HL-60 (cell line): ENCODE results near the gene MOK.

Experiments
- DNase-seq, 2 experiments: peaks; one replicate each; pipeline ENCODE4 v3.0.0-alpha.2; 2010 to 2020; ENCODE audit warnings: low read depth in 1 of 2, low spot score in 1 of 2
- H3K27ac ChIP-seq: fragments of 250-450 bp; sonication (Bioruptor Pico); replicated peaks from 2 replicates; pipeline ENCODE4 v1.5.1; 2020; ENCODE audit warnings: mild to moderate bottlenecking, moderate library complexity
- H3K27me3 ChIP-seq: fragments of 250-450 bp; sonication (Bioruptor Pico); 2 replicates; pipeline ENCODE4 v1.5.1; 2021; ENCODE audit warnings: mild to moderate bottlenecking, moderate library complexity; ENCODE audit not compliant: insufficient read depth, poor library complexity, severe bottlenecking
- H3K4me3 ChIP-seq: replicated peaks from 2 replicates; pipeline ENCODE4 v1.5.1; 2011; ENCODE audit warnings: mild to moderate bottlenecking, control low read depth, low read length; ENCODE audit not compliant: insufficient read depth
- CTCF ChIP-seq: IDR thresholded peaks from one replicate; pipeline ENCODE4 v1.5.1; 2011; ENCODE audit warnings: low read length, control low read depth, inconsistent platforms; ENCODE audit not compliant: insufficient read depth
- GABPA ChIP-seq: IDR thresholded peaks from 2 replicates; pipeline ENCODE4 v1.6.1; 2012; ENCODE audit warnings: low read depth
- POLR2AphosphoS5 ChIP-seq: IDR thresholded peaks from 2 replicates; pipeline ENCODE4 v1.6.1; 2012; ENCODE audit warnings: low read depth
- SPI1 ChIP-seq: IDR thresholded peaks from 2 replicates; pipeline ENCODE4 v1.6.1; 2012; ENCODE audit warnings: low read depth, mild to moderate bottlenecking, borderline replicate concordance
- TF ChIP-seq, protein P1 (sequence below): IDR thresholded peaks from 2 replicates; pipeline ENCODE4 v1.6.1; 2012; ENCODE audit warnings: low read depth; ENCODE audit not compliant: insufficient replicate concordance

MOK gene

DNA sequence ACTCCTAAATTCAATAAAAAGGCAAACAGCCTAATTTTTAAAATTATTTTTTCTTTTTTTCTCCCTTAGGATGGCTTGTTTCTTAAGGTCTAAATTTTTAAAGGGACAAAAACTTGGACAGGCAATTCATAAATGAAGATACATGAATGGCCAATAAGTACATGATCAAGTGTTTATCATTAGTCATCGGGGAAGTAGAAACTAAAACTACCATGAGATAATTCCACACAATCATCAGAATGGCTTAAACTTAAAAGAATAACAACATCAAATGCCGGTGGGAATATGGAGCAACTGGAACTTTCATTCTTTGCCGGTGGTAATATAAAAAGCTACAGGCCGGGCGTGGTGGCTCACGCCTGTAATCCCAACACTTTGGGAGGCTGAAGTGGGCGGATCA lies 29.1 kb downstream of the MOK start:
- Histone ChIP-seq H3K27ac (no peak overlapping the region), H3K4me3 (no peak overlapping the region), H3K27me3 (no peaks in the 10 kb centered on the region)
- DNase-seq: no peak
- no peak for TF ChIP-seq CTCF
- TF ChIP-seq POLR2AphosphoS5: no peak
- TF ChIP-seq, protein P1, sequence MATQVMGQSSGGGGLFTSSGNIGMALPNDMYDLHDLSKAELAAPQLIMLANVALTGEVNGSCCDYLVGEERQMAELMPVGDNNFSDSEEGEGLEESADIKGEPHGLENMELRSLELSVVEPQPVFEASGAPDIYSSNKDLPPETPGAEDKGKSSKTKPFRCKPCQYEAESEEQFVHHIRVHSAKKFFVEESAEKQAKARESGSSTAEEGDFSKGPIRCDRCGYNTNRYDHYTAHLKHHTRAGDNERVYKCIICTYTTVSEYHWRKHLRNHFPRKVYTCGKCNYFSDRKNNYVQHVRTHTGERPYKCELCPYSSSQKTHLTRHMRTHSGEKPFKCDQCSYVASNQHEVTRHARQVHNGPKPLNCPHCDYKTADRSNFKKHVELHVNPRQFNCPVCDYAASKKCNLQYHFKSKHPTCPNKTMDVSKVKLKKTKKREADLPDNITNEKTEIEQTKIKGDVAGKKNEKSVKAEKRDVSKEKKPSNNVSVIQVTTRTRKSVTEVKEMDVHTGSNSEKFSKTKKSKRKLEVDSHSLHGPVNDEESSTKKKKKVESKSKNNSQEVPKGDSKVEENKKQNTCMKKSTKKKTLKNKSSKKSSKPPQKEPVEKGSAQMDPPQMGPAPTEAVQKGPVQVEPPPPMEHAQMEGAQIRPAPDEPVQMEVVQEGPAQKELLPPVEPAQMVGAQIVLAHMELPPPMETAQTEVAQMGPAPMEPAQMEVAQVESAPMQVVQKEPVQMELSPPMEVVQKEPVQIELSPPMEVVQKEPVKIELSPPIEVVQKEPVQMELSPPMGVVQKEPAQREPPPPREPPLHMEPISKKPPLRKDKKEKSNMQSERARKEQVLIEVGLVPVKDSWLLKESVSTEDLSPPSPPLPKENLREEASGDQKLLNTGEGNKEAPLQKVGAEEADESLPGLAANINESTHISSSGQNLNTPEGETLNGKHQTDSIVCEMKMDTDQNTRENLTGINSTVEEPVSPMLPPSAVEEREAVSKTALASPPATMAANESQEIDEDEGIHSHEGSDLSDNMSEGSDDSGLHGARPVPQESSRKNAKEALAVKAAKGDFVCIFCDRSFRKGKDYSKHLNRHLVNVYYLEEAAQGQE: no peak
- no peak for TF ChIP-seq SPI1
- no peak for TF ChIP-seq GABPA

DNA sequence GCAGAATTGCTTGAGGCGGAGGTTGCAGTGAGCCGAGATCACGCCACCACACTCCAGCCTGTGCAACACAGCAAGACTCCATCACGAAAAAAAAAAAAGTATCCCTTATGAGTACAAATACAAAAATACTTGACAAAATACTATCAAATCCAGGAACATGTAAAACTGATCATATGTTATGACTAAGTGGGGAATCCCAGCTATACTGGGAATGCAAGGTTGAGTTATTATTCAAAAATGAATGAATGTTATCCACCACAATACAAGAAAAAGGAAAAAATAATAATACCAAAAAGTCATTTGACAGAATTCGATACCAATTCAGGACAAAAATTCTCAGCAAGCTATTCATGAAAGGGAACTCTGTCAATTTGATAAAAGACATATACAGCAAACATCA lies 32.6 kb downstream of the MOK start:
- H3K4me3 ChIP-seq: no peak overlapping the region
- TF ChIP-seq GABPA (no peak), CTCF (no peak), SPI1 (no peak), POLR2AphosphoS5 (no peak)
- TF ChIP-seq, protein P1: no peak
- H3K27ac ChIP-seq: no peak overlapping the region
- no peak for DNase-seq
- no peaks in the 10 kb centered on the region for H3K27me3 ChIP-seq

- Histone ChIP-seq H3K4me3 (no peak overlapping the region), H3K27ac (no peak overlapping the region), H3K27me3 (no peaks in the 10 kb centered on the region)
- DNase-seq: no peak
- TF ChIP-seq POLR2AphosphoS5 (no peak), CTCF (no peak)
- TF ChIP-seq, protein P1: no peak
Observed at GRCh38 chr14:102264775-102265174, 40.2 kb downstream of the MOK start.
